NCI-H748 treated with DMSO at 0.1 percent for 48 hours (cell line): ENCODE results near the gene CABS1.

Source experiments
- DNase-seq: peaks from one replicate; lab custom pipeline; 2025; lab: John Stamatoyannopoulos, UW

The CABS1 gene

GRCh38 chr4:70334681-70335080 is at the start of gene CABS1:
Gene CABS1, plus strand, starts transcription at chr4:70334981. Its CDS starts 59 bp downstream, at chr4:70335040.
- DNase-seq: no peak

DNA sequence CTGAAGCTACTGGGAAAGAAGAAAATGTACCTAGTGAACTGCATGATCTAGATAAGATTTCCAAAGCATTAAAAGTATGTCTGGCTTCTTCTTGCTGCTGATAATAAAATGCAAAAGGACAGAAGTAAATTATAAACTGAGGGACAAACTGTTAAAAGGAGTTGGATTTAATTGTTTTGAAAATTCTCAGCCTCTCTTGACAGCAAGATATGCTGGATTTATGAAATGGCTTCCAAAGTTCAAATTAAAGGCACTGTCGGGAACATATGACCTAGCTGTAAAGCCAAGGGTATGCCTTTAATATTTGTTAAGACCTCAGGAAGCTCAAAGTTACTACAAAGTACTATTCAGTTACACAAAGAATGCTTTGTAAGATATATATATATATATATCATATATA is 46.1 kb upstream of the CABS1 start:
- no peak for DNase-seq

DNA sequence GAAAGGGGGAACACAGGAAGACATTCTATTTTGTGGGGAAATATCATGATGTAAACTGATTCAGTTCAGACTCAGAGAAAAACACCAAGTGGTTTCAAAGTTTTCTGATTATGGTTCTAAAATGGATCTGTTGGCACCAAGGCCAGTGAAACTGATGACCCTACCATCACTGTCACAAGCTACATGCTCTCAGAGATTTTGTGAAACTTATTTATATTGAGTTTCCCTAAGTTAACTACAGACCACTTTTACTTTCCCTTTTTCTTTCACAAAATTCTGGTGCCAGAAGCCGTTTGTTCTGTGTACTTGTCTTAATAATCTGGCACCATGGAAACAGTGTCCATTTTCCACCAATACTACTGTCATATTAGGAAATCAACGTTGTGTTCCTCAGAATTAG is 43.4 kb upstream of the CABS1 start:
- no peak for DNase-seq

- no peak for DNase-seq
These were observed 37.2 kb upstream of the CABS1 start for GRCh38 chr4:70297576-70297975.

- no peak for DNase-seq
These were observed 36.7 kb upstream of the CABS1 start for GRCh38 chr4:70298051-70298450.

GRCh38 chr4:70299643-70300042 is 35.1 kb upstream of the CABS1 start:
- no peak for DNase-seq

DNA sequence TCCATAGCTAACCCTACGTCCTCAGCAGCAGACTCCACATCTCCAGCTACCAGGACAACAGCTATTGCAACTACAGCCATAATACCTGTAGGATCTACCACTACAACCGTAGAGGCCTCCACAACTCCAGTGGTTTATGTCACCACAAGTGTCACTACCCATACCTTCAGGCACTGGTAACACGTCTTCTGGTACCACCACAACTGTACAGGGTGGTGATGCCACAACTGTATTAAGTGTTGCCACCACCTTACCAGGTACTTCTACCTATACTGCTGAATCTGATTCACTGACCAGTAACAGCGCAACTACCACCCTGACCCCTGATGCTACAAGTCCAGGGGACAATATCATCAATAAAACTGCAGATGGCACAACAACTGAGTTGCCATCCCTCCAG is 34.6 kb upstream of the CABS1 start:
- no peak for DNase-seq

DNA sequence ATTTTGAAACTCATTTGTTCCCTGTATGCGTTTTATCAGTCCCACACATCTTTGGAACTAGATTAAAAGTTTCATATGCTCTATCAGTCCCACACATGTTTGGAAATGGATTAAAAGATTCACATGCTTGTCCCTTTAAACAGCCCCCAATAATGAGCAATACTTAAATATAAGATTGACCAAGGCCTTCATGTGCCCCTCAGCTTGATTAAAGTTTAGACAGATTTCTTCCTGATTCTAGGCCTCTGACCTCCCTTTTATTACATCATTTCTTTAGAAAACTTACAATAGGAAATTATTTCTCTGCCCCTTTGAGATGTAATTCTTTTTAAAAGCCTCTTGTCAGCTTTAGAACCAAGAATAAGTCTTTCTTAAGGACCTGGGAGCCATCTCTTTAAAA is 31.7 kb upstream of the CABS1 start:
- DNase-seq: no peak

DNA sequence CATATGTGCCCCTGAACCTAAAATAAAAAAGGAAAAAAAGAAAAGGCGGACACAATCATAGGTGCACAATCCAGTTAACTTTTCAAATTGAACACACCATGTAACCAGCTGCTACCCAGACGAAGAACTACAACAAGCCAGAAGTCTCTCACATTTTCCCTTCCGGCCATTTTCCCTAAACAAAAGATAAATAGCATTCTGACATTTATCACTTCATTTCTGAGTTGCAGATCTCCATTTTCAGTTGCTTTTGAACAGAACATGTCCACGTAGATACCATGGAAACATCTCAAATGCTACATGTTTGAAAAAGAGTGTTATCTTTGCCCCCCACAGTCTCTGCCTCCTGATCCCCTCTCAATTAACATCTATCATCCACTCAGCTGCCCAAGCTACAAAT is 29.2 kb upstream of the CABS1 start:
- DNase-seq: no peak

DNA sequence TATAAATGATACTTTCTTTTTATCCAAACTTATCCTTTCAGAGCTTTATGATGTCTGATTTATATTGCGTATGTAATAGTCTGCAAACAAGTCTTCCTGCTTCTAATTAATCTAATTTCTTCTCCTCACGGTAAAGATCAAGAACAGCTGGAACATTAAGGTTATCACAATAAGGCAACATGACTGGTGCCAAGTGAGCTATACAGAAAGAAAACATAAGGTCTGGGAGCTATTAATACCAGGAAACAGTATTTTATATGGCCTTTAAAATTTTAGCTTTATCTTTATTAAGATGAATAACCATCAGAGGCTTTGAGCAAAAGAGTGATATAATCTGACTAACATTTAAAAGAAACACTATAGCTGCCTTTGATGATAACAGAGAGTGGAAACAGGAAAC is 28.7 kb upstream of the CABS1 start:
- no peak for DNase-seq

- no peak for DNase-seq
These were observed 21.0 kb upstream of the CABS1 start for GRCh38 chr4:70313736-70314135.

DNA sequence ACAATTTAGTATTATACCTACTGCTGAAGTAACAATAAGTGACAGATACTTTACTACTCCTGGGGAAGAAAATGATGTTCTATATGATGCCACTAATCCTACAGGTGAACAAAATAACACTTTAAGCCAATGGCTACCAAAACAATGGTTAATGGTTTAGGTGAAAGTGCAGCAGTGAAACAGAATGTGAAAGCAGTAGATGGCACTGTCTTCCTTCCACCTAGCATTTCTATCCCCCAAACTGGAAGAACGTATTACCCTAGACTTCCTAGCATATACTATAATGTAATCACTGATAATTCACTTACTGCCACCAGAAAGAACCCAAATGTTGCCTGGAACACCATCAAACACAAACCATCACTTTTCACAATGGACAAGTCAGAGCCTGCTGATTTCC is 18.9 kb upstream of the CABS1 start:
- no peak for DNase-seq

- DNase-seq: no peak
These were observed 8.7 kb upstream of the CABS1 start for GRCh38 chr4:70326052-70326451.

DNA sequence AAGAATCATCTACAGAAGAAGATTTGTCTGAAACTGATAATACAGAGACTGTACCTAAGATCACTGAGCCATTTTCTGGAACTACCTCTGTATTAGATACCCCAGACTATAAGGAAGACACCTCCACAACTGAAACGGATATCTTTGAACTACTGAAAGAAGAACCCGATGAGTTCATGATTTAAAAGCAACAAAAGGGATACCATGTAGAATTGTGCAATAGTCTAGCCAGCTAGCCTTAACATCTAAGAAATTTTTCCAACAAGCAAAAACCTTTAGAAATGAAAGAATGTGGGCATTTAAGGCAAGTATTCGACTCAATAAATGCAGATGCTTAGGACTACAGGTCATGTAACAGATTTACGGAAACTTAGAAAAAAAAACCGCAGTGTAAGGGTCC is 1.3 kb downstream of the CABS1 start:
- DNase-seq: no peak

DNA sequence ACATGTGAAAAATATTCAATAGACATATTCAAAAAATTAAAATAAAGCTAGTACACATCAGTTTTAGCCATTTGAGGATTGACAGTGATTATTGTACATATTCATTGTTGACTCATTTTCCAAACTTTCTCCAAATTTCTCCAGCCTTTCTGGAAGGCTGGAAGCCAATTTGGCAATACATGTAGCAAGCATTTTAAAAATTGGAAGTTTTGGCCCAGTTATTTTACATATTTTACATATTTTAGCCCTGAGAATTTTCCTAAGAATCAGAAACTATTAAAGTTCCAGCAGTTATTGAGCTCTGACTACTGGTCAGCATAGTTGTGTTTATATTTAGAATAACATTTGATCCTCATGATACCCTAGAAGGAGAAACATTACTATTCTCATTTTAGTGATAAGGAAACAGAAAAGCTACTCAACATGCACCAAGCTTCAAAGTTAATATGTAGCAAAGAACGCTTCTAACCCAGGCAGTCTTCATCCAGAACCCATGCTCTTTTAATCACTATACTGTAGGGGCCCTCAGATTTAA is 3.2 kb downstream of the CABS1 start:
- no peak for DNase-seq

GRCh38 chr4:70356185-70356584 is 21.4 kb downstream of the CABS1 start:
- no peak for DNase-seq

GRCh38 chr4:70359115-70359661 is 24.4 kb downstream of the CABS1 start:
- no peak for DNase-seq

- DNase-seq: no peak
These were observed 25.7 kb downstream of the CABS1 start, which contains the start of gene SMR3A for GRCh38 chr4:70360460-70360859. Gene SMR3A, plus strand, starts transcription at chr4:70360760. Its CDS starts 1,356 bp downstream, at chr4:70362116.

- DNase-seq: no peak
These were observed 29.2 kb downstream of the CABS1 start for GRCh38 chr4:70364002-70364401.

- DNase-seq: no peak
These were observed 30.7 kb downstream of the CABS1 start for GRCh38 chr4:70365479-70365878.

DNA sequence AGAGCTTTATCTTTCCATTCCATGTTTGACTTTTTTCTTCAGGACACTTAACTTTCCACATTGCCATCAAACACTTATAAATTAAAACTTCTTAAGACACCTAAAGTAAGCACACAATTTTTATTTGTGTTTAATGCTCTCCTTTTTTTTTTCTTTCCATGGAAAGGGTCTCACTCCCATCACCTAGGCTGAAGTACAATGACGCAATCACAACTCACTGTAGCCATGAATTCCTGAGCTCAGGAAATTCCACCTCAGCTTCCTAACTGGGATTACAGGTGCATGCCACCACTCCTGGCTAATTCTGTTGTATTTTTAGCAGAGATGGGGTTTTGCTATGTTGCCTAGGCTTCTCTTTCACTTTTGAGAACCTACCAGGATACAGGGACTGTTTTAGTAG is 33.0 kb downstream of the CABS1 start:
- no peak for DNase-seq

- DNase-seq: no peak
These were observed 37.2 kb downstream of the CABS1 start for GRCh38 chr4:70371987-70372386.

DNA sequence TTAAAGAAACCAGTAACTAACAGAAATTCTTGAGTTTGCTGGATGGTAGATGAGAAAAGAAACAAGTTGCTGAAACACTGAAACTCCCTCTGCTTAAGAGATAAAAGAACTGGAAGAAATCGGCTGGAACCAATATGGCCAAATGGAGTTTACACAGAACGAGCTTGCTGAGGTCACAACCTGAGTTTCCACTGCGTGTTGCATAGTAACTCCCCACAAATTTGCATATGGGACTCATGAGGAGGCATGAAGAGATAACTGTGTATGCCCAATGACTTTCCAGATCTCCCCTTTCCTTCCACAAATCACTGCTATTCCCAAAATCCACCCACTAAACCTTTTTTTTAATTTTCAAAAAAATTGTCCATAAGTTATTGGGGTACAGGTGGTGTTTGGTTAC is 38.0 kb downstream of the CABS1 start:
- DNase-seq: no peak

DNA sequence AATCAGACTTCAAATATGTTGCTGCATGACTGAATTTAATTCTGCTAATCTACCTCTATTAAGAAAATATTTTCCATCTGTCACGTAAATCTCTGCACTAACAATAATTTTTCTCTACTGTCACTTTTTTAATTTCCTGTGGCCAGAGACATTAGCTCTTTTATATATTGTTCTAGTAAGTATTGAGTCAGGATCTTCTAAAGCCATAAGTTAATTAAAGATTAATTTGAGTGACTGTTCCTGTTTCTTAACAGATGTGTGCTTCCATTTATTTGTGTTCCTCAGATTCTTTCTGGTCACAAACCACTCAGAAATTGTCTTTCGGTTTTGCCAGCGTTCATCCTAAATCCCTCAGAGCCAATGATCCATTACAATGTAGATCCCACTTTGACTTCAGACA is 45.8 kb downstream of the CABS1 start:
- DNase-seq: no peak
